SK-N-SH (cell line): ENCODE results near the gene CCL22. TPM values are rescaled to one million over a fixed set of nuclear protein-coding genes. Genes with fewer than 3 reads are reported as not detected.

Experiments
- CTCF ChIA-PET: fragments of 300-600, 350-600 bp; formaldehyde crosslinking; extraction: SDS; loops from one replicate; lab custom pipeline; 2021; lab: Yijun Ruan, JAX
- POLR2A ChIA-PET: fragments of 350-600 bp; sonication (Branson Sonifier 250); formaldehyde crosslinking; extraction: SDS; loops from one replicate; lab custom pipeline; 2020; ENCODE audit warnings: antibody characterized with exemption, inconsistent platforms; lab: Yijun Ruan, JAX
- DNase-seq: peaks from one replicate; pipeline ENCODE4 v3.0.0; 2012
- H2AFZ ChIP-seq: fragments of 200-600 bp; sonication (generic); 2 replicates; pipeline ENCODE4 v1.8.1; 2016; ENCODE audit warnings: antibody characterized with exemption, mild to moderate bottlenecking, low read depth
- H3F3A ChIP-seq: fragments of 200-600 bp; sonication (generic); replicated peaks from 2 replicates; pipeline ENCODE3; 2016; ENCODE audit warnings: antibody characterized with exemption, mild to moderate bottlenecking; ENCODE audit not compliant: insufficient read depth
- H3K27ac ChIP-seq, 2 experiments: fragments of 200-500 bp in 1 of 2; fragments of 200-600 bp in 1 of 2; sonication (Bioruptor generic) in 1 of 2; sonication (generic), shearing (Covaris generic) in 1 of 2; 2 replicates each; pipeline versions ENCODE4 v1.5.1 to v1.6.1; 2014 to 2016; ENCODE audit warnings: low read depth in 2 of 2, inconsistent platforms in 1 of 2, low read length in 1 of 2, mild to moderate bottlenecking in 1 of 2, mixed read lengths in 1 of 2
- H3K27me3 ChIP-seq: fragments of 200-600 bp; sonication (generic), shearing (Covaris generic); 2 replicates; pipeline ENCODE4 v1.6.1; 2016; ENCODE audit warnings: mixed run types; ENCODE audit not compliant: insufficient read depth
- H3K36me3 ChIP-seq, 2 experiments: fragments of 200-500 bp in 1 of 2; fragments of 200-600 bp in 1 of 2; sonication (Bioruptor generic) in 1 of 2; sonication (generic) in 1 of 2; replicated peaks in 1 of 2; 2 replicates each; pipeline versions ENCODE3 to v1.5.1; 2014 to 2016; ENCODE audit warnings: low read length in 1 of 2, mild to moderate bottlenecking in 1 of 2; ENCODE audit not compliant: insufficient read depth in 2 of 2, control insufficient read depth in 1 of 2
- H3K4me1 ChIP-seq, 2 experiments: fragments of 200-500 bp in 1 of 2; fragments of 200-600 bp in 1 of 2; sonication (Bioruptor generic) in 1 of 2; sonication (generic), shearing (Covaris generic) in 1 of 2; 2 replicates each; pipeline versions ENCODE4 v1.5.1 to v1.6.1; 2014 to 2016; ENCODE audit warnings: low read depth in 1 of 2, low read length in 1 of 2, mixed run types in 1 of 2; ENCODE audit not compliant: insufficient read depth in 2 of 2, control insufficient read depth in 1 of 2
- H3K4me2 ChIP-seq: fragments of 200-600 bp; sonication (generic), shearing (Covaris generic); 2 replicates; pipeline ENCODE4 v1.6.1; 2017; ENCODE audit warnings: mixed run types
- H3K4me3 ChIP-seq, 2 experiments: fragments of 200-500 bp in 1 of 2; fragments of 200-600 bp in 1 of 2; sonication (Bioruptor generic) in 1 of 2; sonication (generic), shearing (Covaris generic) in 1 of 2; 2 replicates each; pipeline versions ENCODE4 v1.5.1 to v1.8.1; 2014 to 2016; ENCODE audit warnings: low read depth in 2 of 2, inconsistent platforms in 1 of 2, low read length in 1 of 2, mild to moderate bottlenecking in 1 of 2, mixed read lengths in 1 of 2, moderate library complexity in 1 of 2
- H3K79me2 ChIP-seq: fragments of 200-600 bp; sonication (generic); 2 replicates; pipeline ENCODE4 v1.8.1; 2017; ENCODE audit warnings: mild to moderate bottlenecking; ENCODE audit not compliant: insufficient read depth
- H3K9ac ChIP-seq: fragments of 200-600 bp; sonication (generic); 2 replicates; pipeline ENCODE4 v1.6.1; 2017; ENCODE audit warnings: mixed run types
- H3K9me2 ChIP-seq: fragments of 200-600 bp; sonication (generic); 2 replicates; pipeline ENCODE4 v1.6.1; 2017; ENCODE audit warnings: mixed run types
- H3K9me3 ChIP-seq: fragments of 200-600 bp; sonication (generic); 2 replicates; pipeline ENCODE4 v1.6.1; 2017; ENCODE audit warnings: mixed run types, mild to moderate bottlenecking, moderate library complexity
- H4K20me1 ChIP-seq: fragments of 200-600 bp; sonication (generic); 2 replicates; pipeline ENCODE4 v1.6.1; 2017; ENCODE audit warnings: mild to moderate bottlenecking, mixed run types; ENCODE audit not compliant: insufficient read depth
- EP300 ChIP-seq, 2 experiments: IDR thresholded peaks; 2 replicates each; pipeline versions ENCODE4 v1.4.0 to v1.6.1; 2012; ENCODE audit warnings: borderline replicate concordance in 1 of 2, low read depth in 1 of 2, low read length in 1 of 2
- FOXJ3 ChIP-seq: sonication (generic); formaldehyde crosslinking; IDR thresholded peaks from 2 replicates; pipeline ENCODE4 v1.5.1; 2020; ENCODE audit warnings: mild to moderate bottlenecking, missing genetic modification reagents
- FOXM1 ChIP-seq: IDR thresholded peaks from 2 replicates; pipeline ENCODE4 v1.4.0; 2012; ENCODE audit warnings: low read depth, mild to moderate bottlenecking
- GATA2 ChIP-seq: sonication (generic); formaldehyde crosslinking; IDR thresholded peaks from 2 replicates; pipeline ENCODE4 v1.5.0; 2020; ENCODE audit warnings: mild to moderate bottlenecking, missing genetic modification reagents
- MXI1 ChIP-seq: IDR thresholded peaks from 2 replicates; pipeline ENCODE4 v1.6.1; 2012; ENCODE audit warnings: mild to moderate bottlenecking, low read depth, low read length, improper control_type of control experiment
- RCOR1 ChIP-seq: fragments of 150-350 bp; IDR thresholded peaks from 2 replicates; pipeline ENCODE4 v1.6.1; 2017; ENCODE audit warnings: antibody characterized with exemption, low read length
- RFX5 ChIP-seq: IDR thresholded peaks from 2 replicates; pipeline ENCODE4 v1.6.1; 2012; ENCODE audit warnings: mild to moderate bottlenecking, improper control_type of control experiment, low read length
- RXRA ChIP-seq: IDR thresholded peaks from 2 replicates; pipeline ENCODE4 v1.4.0; 2012; ENCODE audit warnings: low read depth, mild to moderate bottlenecking, borderline replicate concordance
- SMC3 ChIP-seq: IDR thresholded peaks from 2 replicates; pipeline ENCODE4 v1.6.1; 2012; ENCODE audit warnings: low read depth, low read length, improper control_type of control experiment
- TEAD4 ChIP-seq: IDR thresholded peaks from 2 replicates; pipeline ENCODE4 v1.4.0; 2012; ENCODE audit warnings: mild to moderate bottlenecking, borderline replicate concordance; ENCODE audit not compliant: insufficient read depth
- YY1 ChIP-seq: IDR thresholded peaks from 2 replicates; pipeline ENCODE4 v1.4.0; 2012; ENCODE audit warnings: low read depth, mild to moderate bottlenecking
- WGBS: methylation state at CpG from one replicate; pipeline ENCODE4 v1.1.6; 2017; ENCODE audit warnings: low lambda C conversion rate; 5-methylcytosine and 5-hydroxymethylcytosine counted together
- polyA plus RNA-seq, 3 experiments: library from polyadenylated mRNA; depleted of rRNA; stranded (reverse); fragments of >200 nt; gene quantifications; 2 replicates each; pipeline ENCODE4 v1.2.3, GENCODE V29; 2012
- TF ChIP-seq, protein P1 (sequence below): IDR thresholded peaks from 2 replicates; pipeline ENCODE4 v1.4.0; 2012; ENCODE audit warnings: low read depth, borderline replicate concordance
- TF ChIP-seq, protein P2 (sequence below): IDR thresholded peaks from 2 replicates; pipeline ENCODE4 v1.4.0; 2012; ENCODE audit warnings: low read depth, borderline replicate concordance
- TF ChIP-seq, protein P3 (sequence below): fragments of 150-350 bp; IDR thresholded peaks from 2 replicates; pipeline ENCODE4 v1.6.1; 2016; ENCODE audit warnings: mild to moderate bottlenecking, low read depth, low read length
- TF ChIP-seq, protein P4 (sequence below): fragments of 150-350 bp; IDR thresholded peaks from 2 replicates; pipeline ENCODE4 v1.6.1; 2017; ENCODE audit warnings: antibody characterized with exemption, low read length, low read depth, borderline replicate concordance
- TF ChIP-seq, protein P5 (sequence below): IDR thresholded peaks from 2 replicates; pipeline ENCODE4 v1.4.0; 2012; ENCODE audit warnings: low read depth

The CCL22 gene
- polyA plus RNA-seq, 1 of the 3 experiments (the other 2 are of a cell fraction), result not detected

DNA sequence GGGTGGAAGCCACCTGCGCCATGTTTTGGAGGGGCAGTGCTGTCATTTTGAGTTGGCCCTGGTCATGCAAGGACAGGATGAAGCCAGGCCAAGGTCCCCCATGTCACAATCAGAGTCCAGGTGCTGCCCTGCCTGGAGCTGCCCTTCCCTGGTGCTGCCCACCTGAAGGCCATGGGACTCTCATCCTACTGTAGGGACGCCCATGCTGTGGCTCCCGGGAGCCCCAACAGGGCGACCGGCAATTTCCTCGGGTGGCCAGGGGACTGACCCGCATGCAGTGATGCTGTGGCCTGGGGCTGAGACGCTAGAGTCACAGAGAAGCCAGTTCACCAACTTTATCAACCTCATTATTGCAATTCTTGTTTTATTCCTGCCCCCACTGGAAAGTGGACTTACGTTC is 54.0 kb downstream of the CCL22 start:
- no peaks in the 10 kb centered on the region for H3K9me3 ChIP-seq
- H3K4me1 ChIP-seq, result peaks cover 0 to 33% of the 10 kb centered on the region in 2 experiments; a peak in 1 of 4 replicates
- 96% methylated on average over 4 of the region's 9 CpGs for WGBS
- H3K9me2 ChIP-seq, result no peaks in the 10 kb centered on the region
- no peaks in the 10 kb centered on the region for H3K27me3 ChIP-seq
- H3K9ac ChIP-seq, result no peak overlapping the region
- TF ChIP-seq, protein P1, sequence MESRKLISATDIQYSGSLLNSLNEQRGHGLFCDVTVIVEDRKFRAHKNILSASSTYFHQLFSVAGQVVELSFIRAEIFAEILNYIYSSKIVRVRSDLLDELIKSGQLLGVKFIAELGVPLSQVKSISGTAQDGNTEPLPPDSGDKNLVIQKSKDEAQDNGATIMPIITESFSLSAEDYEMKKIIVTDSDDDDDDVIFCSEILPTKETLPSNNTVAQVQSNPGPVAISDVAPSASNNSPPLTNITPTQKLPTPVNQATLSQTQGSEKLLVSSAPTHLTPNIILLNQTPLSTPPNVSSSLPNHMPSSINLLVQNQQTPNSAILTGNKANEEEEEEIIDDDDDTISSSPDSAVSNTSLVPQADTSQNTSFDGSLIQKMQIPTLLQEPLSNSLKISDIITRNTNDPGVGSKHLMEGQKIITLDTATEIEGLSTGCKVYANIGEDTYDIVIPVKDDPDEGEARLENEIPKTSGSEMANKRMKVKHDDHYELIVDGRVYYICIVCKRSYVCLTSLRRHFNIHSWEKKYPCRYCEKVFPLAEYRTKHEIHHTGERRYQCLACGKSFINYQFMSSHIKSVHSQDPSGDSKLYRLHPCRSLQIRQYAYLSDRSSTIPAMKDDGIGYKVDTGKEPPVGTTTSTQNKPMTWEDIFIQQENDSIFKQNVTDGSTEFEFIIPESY, result no peak
- no peak for TF ChIP-seq TEAD4
- no peak for TF ChIP-seq GATA2
- TF ChIP-seq RCOR1, result no peak
- no peak for TF ChIP-seq FOXM1
- TF ChIP-seq, protein P2, sequence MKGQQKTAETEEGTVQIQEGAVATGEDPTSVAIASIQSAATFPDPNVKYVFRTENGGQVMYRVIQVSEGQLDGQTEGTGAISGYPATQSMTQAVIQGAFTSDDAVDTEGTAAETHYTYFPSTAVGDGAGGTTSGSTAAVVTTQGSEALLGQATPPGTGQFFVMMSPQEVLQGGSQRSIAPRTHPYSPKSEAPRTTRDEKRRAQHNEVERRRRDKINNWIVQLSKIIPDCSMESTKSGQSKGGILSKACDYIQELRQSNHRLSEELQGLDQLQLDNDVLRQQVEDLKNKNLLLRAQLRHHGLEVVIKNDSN, result no peak
- ChIA-PET CTCF (interaction anchor here (1.4 to 17.3 kb wide), 4 partner anchors 10 to 111 kb away, joined by 3 to 544 read pairs (median 5); no protein-coding TSS in a partner anchor), POLR2A (interaction anchor here (0.6 kb wide), 1 partner anchor 9 kb away, joined by 3 read pairs; no protein-coding TSS in a partner anchor)
- no peak for DNase-seq
- H3K4me3 ChIP-seq, result no peak overlapping the region
- peaks cover under 1% of the 10 kb centered on the region for H3F3A ChIP-seq
- no peaks in the 10 kb centered on the region for H3K79me2 ChIP-seq
- no peak overlapping the region for H2AFZ ChIP-seq
- H3K27ac ChIP-seq, result no peak overlapping the region
- no peak overlapping the region for H3K4me2 ChIP-seq
- H3K36me3 ChIP-seq, result no peaks in the 10 kb centered on the region
- no peaks in the 10 kb centered on the region for H4K20me1 ChIP-seq

DNA sequence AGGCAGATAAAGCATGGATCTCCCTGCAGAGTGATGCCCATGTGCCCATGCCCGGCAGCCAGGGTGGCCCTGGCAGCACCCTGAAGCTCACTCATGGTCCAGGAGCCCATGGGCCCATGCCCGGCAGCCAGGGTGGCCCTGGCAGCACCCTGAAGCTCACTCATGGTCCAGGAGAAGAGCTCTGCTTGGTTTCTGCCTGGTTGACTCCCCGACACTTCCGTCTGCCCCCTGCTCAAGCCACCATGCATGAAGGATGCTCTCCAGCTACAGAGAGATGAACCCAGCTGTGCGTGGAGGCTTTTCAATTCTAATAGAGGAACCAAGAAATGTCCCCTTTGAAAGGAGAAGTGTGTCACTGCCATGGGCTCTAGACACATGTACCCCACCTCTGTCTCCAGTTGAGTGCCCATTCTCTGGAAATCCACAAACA is 54.7 kb downstream of the CCL22 start:
- Histone ChIP-seq H3K36me3 (no peaks in the 10 kb centered on the region), H3K4me1 (peaks cover 0 to 37% of the 10 kb centered on the region in 2 experiments; a peak in 1 of 4 replicates), H3K4me3 (no peak overlapping the region), H2AFZ (no peak overlapping the region), H3K4me2 (no peak overlapping the region), H3K9me2 (no peaks in the 10 kb centered on the region), H3K27ac (no peak overlapping the region), H3K9me3 (no peaks in the 10 kb centered on the region), H4K20me1 (no peaks in the 10 kb centered on the region), H3K27me3 (no peaks in the 10 kb centered on the region), H3K9ac (no peak overlapping the region), H3K79me2 (no peaks in the 10 kb centered on the region), H3F3A (peaks cover 4% of the 10 kb centered on the region)
- no peak for DNase-seq
- ChIA-PET CTCF (interaction anchor here (1.4 to 17.3 kb wide), 5 partner anchors 9 to 112 kb away, joined by 3 to 544 read pairs (median 5); no protein-coding TSS in a partner anchor), POLR2A (interaction anchor here (0.6 kb wide), 3 partner anchors 12 to 132 kb away, joined by 3 to 4 read pairs (median 3); no protein-coding TSS in a partner anchor)
- WGBS, result 97% methylated on average over 3 of the region's 5 CpGs
- TF ChIP-seq RFX5 (no peak), MXI1 (no peak), RXRA (no peak), SMC3 (no peak), FOXM1 (no peak), YY1 (no peak), RCOR1 (no peak), TEAD4 (no peak), FOXJ3 (CRISPR knock-in tag) (no peak), EP300 (IDR thresholded peaks at IDR 0.05; ENCODE audit: borderline replicate concordance in 1 of 2, low read depth in 1 of 2, low read length in 1 of 2) (no peak)
- TF ChIP-seq, protein P3, sequence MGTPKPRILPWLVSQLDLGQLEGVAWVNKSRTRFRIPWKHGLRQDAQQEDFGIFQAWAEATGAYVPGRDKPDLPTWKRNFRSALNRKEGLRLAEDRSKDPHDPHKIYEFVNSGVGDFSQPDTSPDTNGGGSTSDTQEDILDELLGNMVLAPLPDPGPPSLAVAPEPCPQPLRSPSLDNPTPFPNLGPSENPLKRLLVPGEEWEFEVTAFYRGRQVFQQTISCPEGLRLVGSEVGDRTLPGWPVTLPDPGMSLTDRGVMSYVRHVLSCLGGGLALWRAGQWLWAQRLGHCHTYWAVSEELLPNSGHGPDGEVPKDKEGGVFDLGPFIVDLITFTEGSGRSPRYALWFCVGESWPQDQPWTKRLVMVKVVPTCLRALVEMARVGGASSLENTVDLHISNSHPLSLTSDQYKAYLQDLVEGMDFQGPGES, result no peak
- TF ChIP-seq, protein P4, sequence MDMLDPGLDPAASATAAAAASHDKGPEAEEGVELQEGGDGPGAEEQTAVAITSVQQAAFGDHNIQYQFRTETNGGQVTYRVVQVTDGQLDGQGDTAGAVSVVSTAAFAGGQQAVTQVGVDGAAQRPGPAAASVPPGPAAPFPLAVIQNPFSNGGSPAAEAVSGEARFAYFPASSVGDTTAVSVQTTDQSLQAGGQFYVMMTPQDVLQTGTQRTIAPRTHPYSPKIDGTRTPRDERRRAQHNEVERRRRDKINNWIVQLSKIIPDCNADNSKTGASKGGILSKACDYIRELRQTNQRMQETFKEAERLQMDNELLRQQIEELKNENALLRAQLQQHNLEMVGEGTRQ, result no peak
- TF ChIP-seq, protein P1, result no peak
- TF ChIP-seq, protein P5, sequence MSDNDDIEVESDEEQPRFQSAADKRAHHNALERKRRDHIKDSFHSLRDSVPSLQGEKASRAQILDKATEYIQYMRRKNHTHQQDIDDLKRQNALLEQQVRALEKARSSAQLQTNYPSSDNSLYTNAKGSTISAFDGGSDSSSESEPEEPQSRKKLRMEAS, result no peak
